Fibroblast of lung (primary cell): ENCODE data around the gene MRPS34. TPM values are rescaled to one million over a fixed set of nuclear protein-coding genes. Genes with fewer than 3 reads are reported as not detected.

Experiments used
- DNase-seq, 2 donors: peaks; one replicate each; pipeline versions ENCODE4 v3.0.0 to v3.0.0-alpha.2; 2010; ENCODE audit warnings: low read depth in 2 of 2
- H2AFZ ChIP-seq: 2 replicates; pipeline ENCODE4 v1.5.1; 2012; ENCODE audit warnings: low read length, control low read depth, inconsistent platforms
- H3K27ac ChIP-seq: 2 replicates; pipeline ENCODE4 v1.5.1; 2011; ENCODE audit warnings: low read length, control low read depth; ENCODE audit not compliant: insufficient read depth
- H3K27me3 ChIP-seq: 2 replicates; pipeline ENCODE4 v1.5.1; 2011; ENCODE audit warnings: mild to moderate bottlenecking, low read length; ENCODE audit not compliant: control insufficient read depth, insufficient read depth
- H3K36me3 ChIP-seq: 2 replicates; pipeline ENCODE4 v1.5.1; 2011; ENCODE audit warnings: low read length; ENCODE audit not compliant: control insufficient read depth, insufficient read depth
- H3K4me1 ChIP-seq: 2 replicates; pipeline ENCODE4 v1.5.1; 2011; ENCODE audit warnings: low read length; ENCODE audit not compliant: control insufficient read depth, insufficient read depth; ENCODE audit errors: extremely low read depth
- H3K4me2 ChIP-seq: 2 replicates; pipeline ENCODE4 v1.5.1; 2011; ENCODE audit warnings: low read length, control low read depth; ENCODE audit not compliant: insufficient read depth; ENCODE audit errors: extremely low read depth
- H3K4me3 ChIP-seq, 4 experiments: fragments of 200-600 bp in 1 of 4; sonication (generic) in 1 of 4; replicated peaks in 1 of 4; 2 replicates each; pipeline ENCODE4 v1.5.1; 2011 to 2016; ENCODE audit warnings: low read length in 4 of 4, low read depth in 3 of 4, mild to moderate bottlenecking in 3 of 4, control low read depth in 2 of 4, inconsistent platforms in 1 of 4, mixed read lengths in 1 of 4; ENCODE audit not compliant: insufficient read depth in 1 of 4; ENCODE audit errors: control extremely low read depth in 1 of 4
- H3K79me2 ChIP-seq: 2 replicates; pipeline ENCODE4 v1.5.1; 2012; ENCODE audit warnings: mild to moderate bottlenecking, low read length, inconsistent platforms; ENCODE audit not compliant: control insufficient read depth, insufficient read depth
- H3K9ac ChIP-seq: 2 replicates; pipeline ENCODE4 v1.5.1; 2011; ENCODE audit warnings: mild to moderate bottlenecking, low read length, control low read depth; ENCODE audit not compliant: insufficient read depth
- H3K9me3 ChIP-seq: 2 replicates; pipeline ENCODE4 v1.5.1; 2012; ENCODE audit warnings: low read depth, low read length; ENCODE audit not compliant: control insufficient read depth, insufficient read depth
- H4K20me1 ChIP-seq: 2 replicates; pipeline ENCODE4 v1.5.1; 2011; ENCODE audit warnings: low read length; ENCODE audit not compliant: control insufficient read depth, insufficient read depth; ENCODE audit errors: extremely low read depth
- EZH2 ChIP-seq: IDR thresholded peaks from 2 replicates; pipeline ENCODE4 v1.5.1; 2012; ENCODE audit warnings: low read length, control low read depth, mild to moderate bottlenecking; ENCODE audit errors: missing control alignments
- polyA minus RNA-seq: library from RNA; depleted of rRNA, polyadenylated mRNA; stranded (reverse); fragments of >200 nt; gene quantifications from 2 replicates; pipeline ENCODE4 v1.2.3, GENCODE V29; 2011; ENCODE audit warnings: low replicate concordance
- polyA plus RNA-seq, 2 donors: library from polyadenylated mRNA; depleted of rRNA in 1 of 2; stranded (reverse) in 1 of 2; unstranded in 1 of 2; fragments of >200 nt; gene quantifications; 2 replicates each; pipeline ENCODE4 v1.2.1, GENCODE V29; 2011 to 2012; ENCODE audit warnings: missing spikeins in 1 of 2
- total RNA-seq: library from RNA; depleted of rRNA; stranded (reverse); fragments of >200 nt; gene quantifications from 2 replicates; pipeline ENCODE4 v1.2.1, GENCODE V29; 2014
- TF ChIP-seq, protein P1 (sequence below), 2 donors: IDR thresholded peaks in 1 of 2; conservative IDR thresholded peaks in 1 of 2; 1 replicate in 1 of 2; 2 replicates in 1 of 2; pipeline ENCODE4 v1.5.1; 2011 to 2012; ENCODE audit warnings: low read length in 2 of 2, control low read depth in 1 of 2, inconsistent platforms in 1 of 2, low read depth in 1 of 2, mild to moderate bottlenecking in 1 of 2

Gene MRPS34
- total RNA-seq, result 58.6 and 74.3 TPM in 2 replicates
- polyA plus RNA-seq, result 40.1 and 61.5 TPM in 2 replicates
- polyA plus RNA-seq (2012), result 66.5 and 115 TPM in 2 replicates
- polyA minus RNA-seq, result 18.0 and 27.9 TPM in 2 replicates

- H3K27me3 ChIP-seq, result no peaks in the 10 kb centered on the region
- peak within 1 kb of the TSS; percentile 62 for H2AFZ ChIP-seq
- peak within 1 kb of the TSS; percentile 85 for H3K9ac ChIP-seq
- H3K4me1 ChIP-seq, result peaks cover 21% of the 10 kb centered on the region
- peak within 1 kb of the TSS; percentile 76 to 89 (median 84) for H3K4me3 ChIP-seq
- no peaks in the 10 kb centered on the region for H4K20me1 ChIP-seq
- no peaks in the 10 kb centered on the region for H3K9me3 ChIP-seq
- peak; percentile 85 to 86 for DNase-seq
- H3K36me3 ChIP-seq, result peaks cover 32% of the 10 kb centered on the region
- peak within 1 kb of the TSS; percentile 100 for H3K4me2 ChIP-seq
- TF ChIP-seq EZH2, result no peak
- TF ChIP-seq, protein P1, sequence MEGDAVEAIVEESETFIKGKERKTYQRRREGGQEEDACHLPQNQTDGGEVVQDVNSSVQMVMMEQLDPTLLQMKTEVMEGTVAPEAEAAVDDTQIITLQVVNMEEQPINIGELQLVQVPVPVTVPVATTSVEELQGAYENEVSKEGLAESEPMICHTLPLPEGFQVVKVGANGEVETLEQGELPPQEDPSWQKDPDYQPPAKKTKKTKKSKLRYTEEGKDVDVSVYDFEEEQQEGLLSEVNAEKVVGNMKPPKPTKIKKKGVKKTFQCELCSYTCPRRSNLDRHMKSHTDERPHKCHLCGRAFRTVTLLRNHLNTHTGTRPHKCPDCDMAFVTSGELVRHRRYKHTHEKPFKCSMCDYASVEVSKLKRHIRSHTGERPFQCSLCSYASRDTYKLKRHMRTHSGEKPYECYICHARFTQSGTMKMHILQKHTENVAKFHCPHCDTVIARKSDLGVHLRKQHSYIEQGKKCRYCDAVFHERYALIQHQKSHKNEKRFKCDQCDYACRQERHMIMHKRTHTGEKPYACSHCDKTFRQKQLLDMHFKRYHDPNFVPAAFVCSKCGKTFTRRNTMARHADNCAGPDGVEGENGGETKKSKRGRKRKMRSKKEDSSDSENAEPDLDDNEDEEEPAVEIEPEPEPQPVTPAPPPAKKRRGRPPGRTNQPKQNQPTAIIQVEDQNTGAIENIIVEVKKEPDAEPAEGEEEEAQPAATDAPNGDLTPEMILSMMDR (conservative IDR thresholded peaks at IDR 0.05 in 1 of 2, IDR thresholded peaks at IDR 0.05 in 1 of 2; ENCODE audit: low read depth in 1 of 2, low read length in 2 of 2), result peak; percentile 52 to 55
- H3K79me2 ChIP-seq, result peaks cover 31% of the 10 kb centered on the region
- H3K27ac ChIP-seq, result peak within 1 kb of the TSS; percentile 80
Observed at GRCh38 chr16:1772908-1773702, at the start of gene MRPS34. Gene MRPS34 (minus strand): TSS chr16:1773134. CDS start chr16:1773119, 15 bp downstream.

DNA sequence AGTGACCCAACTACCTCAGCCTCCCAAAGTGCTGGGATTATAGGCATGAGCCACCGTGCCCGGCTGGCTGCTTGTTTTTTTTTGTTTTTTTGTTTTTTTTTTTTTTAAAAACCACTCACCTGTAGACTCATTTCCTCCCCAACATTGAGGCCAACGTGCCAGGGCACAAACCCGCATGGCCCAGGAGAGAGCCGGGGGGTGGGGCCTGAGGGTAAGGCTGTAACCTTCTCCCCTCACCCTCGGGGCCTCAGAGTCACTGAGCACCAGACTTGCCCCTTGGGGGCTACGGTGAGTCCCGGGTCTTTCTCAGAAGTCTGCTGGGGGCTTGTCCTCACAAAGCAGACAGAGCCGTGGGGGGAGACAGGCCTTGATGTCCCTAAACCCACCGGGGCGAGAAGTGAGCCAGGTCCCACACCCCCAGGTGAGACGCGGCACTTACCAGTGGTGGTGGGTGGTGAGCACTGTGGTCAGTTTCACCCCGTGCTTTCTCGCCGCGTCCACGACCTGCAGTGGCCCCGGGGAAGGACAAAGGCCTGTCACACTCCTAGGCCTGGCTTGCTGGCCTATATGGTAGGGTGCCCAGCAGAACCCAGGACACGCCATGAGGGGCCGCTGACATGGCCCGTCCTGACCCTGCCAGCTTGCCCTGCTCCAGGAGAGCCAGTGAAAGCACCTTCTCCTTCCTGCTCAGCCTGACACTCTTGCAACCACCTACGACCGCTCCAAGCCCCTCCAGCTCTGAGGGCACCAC lies 49.1 kb upstream of the MRPS34 start:
- Histone ChIP-seq H2AFZ (no peak overlapping the region), H3K9me3 (no peaks in the 10 kb centered on the region), H3K36me3 (peaks cover 5% of the 10 kb centered on the region), H3K27ac (no peak overlapping the region), H4K20me1 (no peaks in the 10 kb centered on the region), H3K4me2 (no peak overlapping the region), H3K4me3 (no peak overlapping the region), H3K79me2 (peaks cover 2% of the 10 kb centered on the region), H3K9ac (no peak overlapping the region), H3K27me3 (no peaks in the 10 kb centered on the region), H3K4me1 (no peaks in the 10 kb centered on the region)
- DNase-seq, result no peak
- TF ChIP-seq EZH2, result no peak
- TF ChIP-seq, protein P1 (conservative IDR thresholded peaks at IDR 0.05 in 1 of 2, IDR thresholded peaks at IDR 0.05 in 1 of 2; ENCODE audit: low read depth in 1 of 2, low read length in 2 of 2), result no peak

- DNase-seq, result no peak
- peaks cover 2% of the 10 kb centered on the region for H3K79me2 ChIP-seq
Observed at GRCh38 chr16:1820946-1821290, 48.0 kb upstream of the MRPS34 start.

More at GRCh38 chr16:1820946-1821290, 48.0 kb upstream of the MRPS34 start:
- no peak overlapping the region for H3K4me3 ChIP-seq
- no peak overlapping the region for H3K4me2 ChIP-seq
- H3K4me1 ChIP-seq, result no peaks in the 10 kb centered on the region
- H3K36me3 ChIP-seq, result peaks cover 8% of the 10 kb centered on the region
- H4K20me1 ChIP-seq, result no peaks in the 10 kb centered on the region
- TF ChIP-seq EZH2, result no peak
- TF ChIP-seq, protein P1 (conservative IDR thresholded peaks at IDR 0.05 in 1 of 2, IDR thresholded peaks at IDR 0.05 in 1 of 2; ENCODE audit: low read depth in 1 of 2, low read length in 2 of 2), result no peak
- no peaks in the 10 kb centered on the region for H3K9me3 ChIP-seq
- no peak overlapping the region for H3K9ac ChIP-seq
- no peaks in the 10 kb centered on the region for H3K27me3 ChIP-seq
- no peak overlapping the region for H3K27ac ChIP-seq
- H2AFZ ChIP-seq, result no peak overlapping the region
